Naive thymus-derived CD8-positive, alpha-beta T cell (primary cell): ENCODE data around the gene DYNLL2. TPM values are rescaled to one million over a fixed set of nuclear protein-coding genes. Genes with fewer than 3 reads are reported as not detected.
A peak's percentile ranks its signal among the peaks of the same experiment; 100 is the strongest.
"Not testable (repeated sequence)": the region's sequence is repeated elsewhere in the genome, so short reads cannot be mapped to it uniquely, and the experiment has no call there.

Experiments used
- ATAC-seq, 2 donors: fragments of 150-1000 bp; cut with Tn5 transposase in 1 of 2; sonication (Bioruptor Pico), chemical (Tn5 transposase) in 1 of 2; 1 replicate in 1 of 2; 2 replicates in 1 of 2; pipeline ENCODE4 v1.10.0; 2021; ENCODE audit warnings: mild to moderate bottlenecking in 2 of 2, moderate library complexity in 2 of 2
- POLR2A ChIA-PET: fragments of 350-600 bp; sonication (Branson Sonifier 250); formaldehyde crosslinking; loops from one replicate; lab custom pipeline; 2021; ENCODE audit warnings: antibody characterized with exemption; lab: Charles Lee
- DNase-seq, 10 donors: peaks; one replicate each; pipeline versions ENCODE4 v3.0.0 to v3.0.0-alpha.2; 2020 to 2022
- H3K27ac Mint-ChIP-seq, 10 donors: one replicate each; pipeline ENCODE4 v1.8.0; 2020 to 2022; ENCODE audit warnings: mild to moderate bottlenecking in 10 of 10, mixed read lengths in 10 of 10, moderate library complexity in 4 of 10, inconsistent platforms in 1 of 10
- H3K27me3 Mint-ChIP-seq, 5 donors: one replicate each; pipeline ENCODE4 v1.8.0; 2021 to 2022; ENCODE audit warnings: mixed read lengths in 5 of 5
- H3K36me3 Mint-ChIP-seq, 3 donors: one replicate each; pipeline ENCODE4 v1.8.0; 2020 to 2022; ENCODE audit warnings: mixed read lengths in 3 of 3, mild to moderate bottlenecking in 2 of 3, inconsistent platforms in 1 of 3
- H3K4me1 Mint-ChIP-seq, 4 donors: one replicate each; pipeline ENCODE4 v1.8.0; 2021 to 2022; ENCODE audit warnings: mixed read lengths in 4 of 4
- H3K4me3 Mint-ChIP-seq, 10 donors: one replicate each; pipeline ENCODE4 v1.8.0; 2020 to 2022; ENCODE audit warnings: mild to moderate bottlenecking in 10 of 10, mixed read lengths in 10 of 10, moderate library complexity in 6 of 10, inconsistent platforms in 1 of 10
- H3K9me3 Mint-ChIP-seq, 9 donors: one replicate each; pipeline ENCODE4 v1.8.0; 2020 to 2022; ENCODE audit warnings: mixed read lengths in 9 of 9, mild to moderate bottlenecking in 3 of 9, inconsistent platforms in 1 of 9, moderate library complexity in 1 of 9
- polyA plus RNA-seq, 3 donors: library from polyadenylated mRNA; unstranded; fragments of 300-500 nt; fragmentation: Illumina TruSeq; gene quantifications; one replicate each; pipeline ENCODE4 v1.2.3, GENCODE V29; 2021
- total RNA-seq, 8 experiments: library from RNA in 2 of 8; stranded (reverse) in 2 of 8; gene quantifications; one replicate each; pipeline ENCODE4 v1.2.3 and lab custom pipeline; 2021 to 2026

Gene DYNLL2
- 10 to 100 TPM; 35.3 to 36.5 TPM for total RNA-seq
- 1 to 10 TPM; 1.1 to 1.3 (median 1.2) TPM for polyA plus RNA-seq
- total RNA-seq (lab: John Stamatoyannopoulos, UW), result 110 to 164 (median 123) reads per million in 6 experiments

DNA sequence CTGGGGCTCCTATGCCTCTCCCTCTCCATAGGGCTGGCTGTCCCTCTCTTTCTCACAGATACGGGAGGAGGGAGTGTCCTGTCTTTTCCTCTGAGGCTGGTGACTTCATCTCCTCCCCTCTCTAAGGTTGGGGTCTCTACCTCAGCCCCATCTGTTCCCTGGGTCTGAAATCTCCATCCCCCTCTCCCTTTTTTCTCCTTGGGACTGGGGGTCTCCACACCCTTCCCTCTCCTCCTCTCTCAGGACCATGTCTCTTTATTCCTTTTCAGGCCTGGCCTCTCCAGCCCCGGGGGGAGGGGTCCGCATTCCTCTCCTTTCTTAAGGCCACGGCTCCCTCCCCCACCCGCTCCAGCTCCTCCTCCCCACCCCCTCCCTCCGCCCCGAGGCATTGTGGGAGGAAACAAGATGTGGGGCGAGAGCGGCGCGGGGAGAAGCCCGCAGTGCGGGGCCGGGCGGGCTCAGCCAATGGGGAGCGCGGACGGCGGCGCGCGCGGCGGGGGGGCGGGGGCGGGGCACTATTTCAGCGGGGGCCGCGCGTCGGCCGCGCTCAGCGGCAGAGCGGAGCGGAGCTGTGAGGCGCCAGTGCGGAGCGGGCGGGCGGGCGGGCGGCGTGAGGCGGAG, at the start of gene DYNLL2:
DYNLL2 (plus strand) TSS at position 550 of the 621 bp plus-strand sequence. CDS start 3,672 bp downstream, outside the sequence.
- peaks cover 0 to 26% (median 0%) of the 10 kb centered on the region in 3 donors for H3K36me3 Mint-ChIP-seq
- peak; percentile 78 to 94 (median 84) for DNase-seq
- no peaks in the 10 kb centered on the region for H3K9me3 Mint-ChIP-seq
- peaks cover 18 to 37% (median 34%) of the 10 kb centered on the region in 4 donors for H3K4me1 Mint-ChIP-seq
- POLR2A ChIA-PET, result interaction anchor here (0.6 to 1.7 kb wide), 6 partner anchors 17 to 1480 kb away, joined by 3 to 23 read pairs (median 3); partner anchors contain the start of genes MRPS23 and SRSF1
- no peaks in the 10 kb centered on the region for H3K27me3 Mint-ChIP-seq
- peak; percentile 78 for ATAC-seq
- H3K27ac Mint-ChIP-seq, result peak within 1 kb of the TSS; percentile 52 to 96 (median 90)
- H3K4me3 Mint-ChIP-seq, result peak within 1 kb of the TSS; percentile 80 to 97 (median 88)

DNA sequence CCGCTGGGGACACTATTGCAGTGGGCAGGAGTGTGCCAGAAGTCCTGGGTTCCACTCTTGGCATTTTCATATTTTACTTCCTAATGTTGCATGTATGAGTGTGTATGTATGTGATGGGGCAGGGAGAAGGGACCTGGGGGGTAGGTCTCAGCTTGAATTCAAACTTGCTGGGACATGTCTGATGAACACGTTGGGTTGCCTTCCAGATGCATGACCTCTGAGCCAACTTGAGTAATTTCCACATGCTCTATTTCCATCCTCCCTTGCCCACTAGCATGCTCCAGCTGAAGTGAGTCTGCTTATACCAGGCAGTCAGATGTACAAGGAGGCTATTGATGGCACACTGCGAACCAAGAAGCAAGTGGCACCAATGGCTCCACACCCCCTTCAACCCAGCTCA, 43.2 kb upstream of the DYNLL2 start:
- peaks cover 11 to 26% (median 23%) of the 10 kb centered on the region in 5 donors for H3K27me3 Mint-ChIP-seq
- H3K27ac Mint-ChIP-seq, result no peak overlapping the region
- H3K4me1 Mint-ChIP-seq, result no peaks in the 10 kb centered on the region
- peaks cover 0 to 5% (median 0%) of the 10 kb centered on the region in 9 donors for H3K9me3 Mint-ChIP-seq
- POLR2A ChIA-PET, result no interaction called here
- no peak for DNase-seq
- peaks cover 0 to 6% (median 0%) of the 10 kb centered on the region in 3 donors for H3K36me3 Mint-ChIP-seq
- no peak overlapping the region for H3K4me3 Mint-ChIP-seq
- ATAC-seq, result no peak

DNA sequence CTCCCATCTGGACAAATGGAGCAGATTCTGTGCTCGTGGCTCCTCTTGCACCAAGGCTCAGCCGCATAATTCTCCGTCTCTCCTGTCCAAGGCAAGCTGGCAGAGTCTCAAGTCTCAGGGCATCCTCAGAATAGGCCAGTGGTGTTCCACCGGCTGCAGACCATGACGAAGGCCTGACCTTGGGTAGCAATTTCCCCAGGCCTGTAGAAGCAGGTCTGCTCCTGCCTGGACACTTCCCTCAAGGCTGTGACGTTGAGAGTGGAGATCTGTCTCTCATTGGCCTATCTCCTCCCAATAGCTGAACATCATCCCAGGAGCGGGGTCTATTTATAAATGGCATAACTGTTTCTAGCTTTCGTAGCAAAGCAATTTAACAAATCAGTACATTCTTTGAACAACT, 42.8 kb upstream of the DYNLL2 start:
- no peak for ATAC-seq
- peaks cover 11 to 26% (median 23%) of the 10 kb centered on the region in 5 donors for H3K27me3 Mint-ChIP-seq

DNA sequence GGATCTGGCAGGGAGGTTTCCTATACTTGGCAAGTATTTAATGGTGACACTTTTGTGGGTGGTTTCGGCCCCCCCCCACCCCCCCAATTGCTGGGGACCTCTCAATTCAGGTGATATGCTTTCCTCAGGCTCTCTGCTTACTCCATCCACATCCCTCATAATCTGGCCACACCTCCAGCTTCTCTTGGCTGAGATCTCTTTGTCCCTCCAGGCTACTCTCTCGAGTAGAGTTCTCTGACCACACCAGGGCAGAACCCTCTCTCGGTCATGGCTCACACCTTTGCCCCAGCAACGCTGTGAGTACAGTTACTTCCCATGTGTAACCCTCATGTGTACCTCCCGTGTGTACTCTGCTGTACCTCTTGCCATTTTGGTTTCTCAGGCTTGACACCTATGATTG, 42.1 kb upstream of the DYNLL2 start:
- no peaks in the 10 kb centered on the region for H3K4me1 Mint-ChIP-seq
- peaks cover 0 to 5% (median 0%) of the 10 kb centered on the region in 9 donors for H3K9me3 Mint-ChIP-seq
- H3K36me3 Mint-ChIP-seq, result peaks cover 0 to 6% (median 0%) of the 10 kb centered on the region in 3 donors
- H3K27ac Mint-ChIP-seq, result no peak overlapping the region
- DNase-seq (no peak), ATAC-seq (no peak)
- H3K4me3 Mint-ChIP-seq, result no peak overlapping the region
- POLR2A ChIA-PET, result no interaction called here
- peaks cover 11 to 28% (median 23%) of the 10 kb centered on the region in 5 donors for H3K27me3 Mint-ChIP-seq

More for the DNA sequence above, 42.8 kb upstream of the DYNLL2 start:
- DNase-seq, result no peak
- Mint-ChIP-seq H3K4me3 (no peak overlapping the region), H3K27ac (no peak overlapping the region), H3K36me3 (peaks cover 0 to 6% (median 0%) of the 10 kb centered on the region in 3 donors), H3K4me1 (no peaks in the 10 kb centered on the region), H3K9me3 (peaks cover 0 to 5% (median 0%) of the 10 kb centered on the region in 9 donors)
- POLR2A ChIA-PET, result no interaction called here

DNA sequence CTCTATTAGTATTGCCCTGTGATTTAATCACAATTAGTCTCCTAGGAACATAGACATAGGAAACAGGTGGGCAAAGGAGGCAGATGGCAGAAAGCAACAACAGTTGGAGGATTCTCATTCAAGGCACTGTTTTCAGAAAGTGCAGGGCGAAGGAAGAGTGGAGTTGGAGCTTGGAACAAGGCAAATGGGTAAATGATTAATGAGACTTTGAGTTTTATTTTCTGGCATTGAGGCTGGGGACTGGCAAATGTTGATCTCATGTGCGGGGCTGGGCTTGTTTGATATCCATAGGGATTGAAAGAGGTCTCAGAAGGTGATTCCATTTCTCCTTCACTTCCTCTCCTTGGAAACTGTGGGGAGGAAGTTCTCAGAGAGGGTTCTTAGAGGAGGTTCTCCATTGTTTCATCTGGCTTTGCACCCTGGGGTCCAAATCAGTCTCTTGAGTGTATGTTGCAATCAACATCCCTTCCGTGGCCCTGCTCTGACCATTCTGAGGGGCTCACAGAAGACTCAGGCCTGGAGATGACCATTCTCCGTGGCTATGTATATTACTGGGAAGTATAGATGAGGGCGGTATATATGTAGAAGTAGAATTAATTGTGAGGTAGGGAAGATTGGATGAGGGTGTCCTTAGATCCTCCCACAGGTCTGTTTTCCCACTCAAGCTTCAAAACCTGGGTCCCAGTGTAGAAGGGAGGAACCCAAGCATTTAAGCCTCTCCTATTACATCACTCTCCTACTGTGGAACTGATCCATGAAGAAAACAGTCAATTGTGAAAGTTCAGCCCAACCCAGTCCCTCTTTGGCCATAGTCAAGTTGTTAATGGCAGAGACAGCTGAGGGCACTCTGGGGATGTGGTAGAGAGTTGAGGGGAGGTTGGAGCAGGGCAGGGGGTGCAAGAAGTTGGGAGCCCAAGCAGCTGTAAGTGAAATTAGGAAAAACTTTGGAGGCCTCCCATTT, 39.7 kb upstream of the DYNLL2 start:
- H3K36me3 Mint-ChIP-seq, result peaks cover 0 to 6% (median 0%) of the 10 kb centered on the region in 3 donors
- peaks cover 11 to 32% (median 27%) of the 10 kb centered on the region in 5 donors for H3K27me3 Mint-ChIP-seq
- ATAC-seq, result no peak
- no peak for DNase-seq
- no peak overlapping the region for H3K27ac Mint-ChIP-seq
- H3K4me3 Mint-ChIP-seq, result no peak overlapping the region
- peaks cover 0 to 5% (median 0%) of the 10 kb centered on the region in 9 donors for H3K9me3 Mint-ChIP-seq
- no peaks in the 10 kb centered on the region for H3K4me1 Mint-ChIP-seq
- POLR2A ChIA-PET, result no interaction called here

DNA sequence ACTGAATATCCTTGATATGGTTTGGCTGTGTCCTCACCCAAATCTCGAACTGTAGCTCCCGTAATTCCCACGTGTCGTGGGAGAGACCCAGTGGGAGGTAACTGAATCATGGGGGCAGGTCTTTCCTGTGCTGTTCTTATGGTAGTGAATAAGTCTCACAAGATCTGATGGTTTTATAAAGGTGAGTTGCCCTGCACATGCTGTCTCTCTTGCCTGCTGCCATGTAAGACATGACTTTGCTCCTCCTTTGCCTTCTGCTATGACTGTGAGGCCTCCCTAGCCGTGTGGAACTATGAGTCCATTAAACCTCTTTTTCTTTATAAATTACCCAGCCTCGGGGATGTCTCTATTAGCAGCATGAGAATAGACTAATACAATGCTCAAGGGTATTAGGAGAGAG, 39.0 kb upstream of the DYNLL2 start:
- ATAC-seq, DNase-seq, H3K4me3 Mint-ChIP-seq, H3K4me1 Mint-ChIP-seq, POLR2A ChIA-PET, H3K36me3 Mint-ChIP-seq, H3K9me3 Mint-ChIP-seq: not testable (repeated sequence)
- peaks cover 11 to 32% (median 27%) of the 10 kb centered on the region in 5 donors for H3K27me3 Mint-ChIP-seq
- peak overlapping the region in 1 of 10 donors; percentile 42 for H3K27ac Mint-ChIP-seq

DNA sequence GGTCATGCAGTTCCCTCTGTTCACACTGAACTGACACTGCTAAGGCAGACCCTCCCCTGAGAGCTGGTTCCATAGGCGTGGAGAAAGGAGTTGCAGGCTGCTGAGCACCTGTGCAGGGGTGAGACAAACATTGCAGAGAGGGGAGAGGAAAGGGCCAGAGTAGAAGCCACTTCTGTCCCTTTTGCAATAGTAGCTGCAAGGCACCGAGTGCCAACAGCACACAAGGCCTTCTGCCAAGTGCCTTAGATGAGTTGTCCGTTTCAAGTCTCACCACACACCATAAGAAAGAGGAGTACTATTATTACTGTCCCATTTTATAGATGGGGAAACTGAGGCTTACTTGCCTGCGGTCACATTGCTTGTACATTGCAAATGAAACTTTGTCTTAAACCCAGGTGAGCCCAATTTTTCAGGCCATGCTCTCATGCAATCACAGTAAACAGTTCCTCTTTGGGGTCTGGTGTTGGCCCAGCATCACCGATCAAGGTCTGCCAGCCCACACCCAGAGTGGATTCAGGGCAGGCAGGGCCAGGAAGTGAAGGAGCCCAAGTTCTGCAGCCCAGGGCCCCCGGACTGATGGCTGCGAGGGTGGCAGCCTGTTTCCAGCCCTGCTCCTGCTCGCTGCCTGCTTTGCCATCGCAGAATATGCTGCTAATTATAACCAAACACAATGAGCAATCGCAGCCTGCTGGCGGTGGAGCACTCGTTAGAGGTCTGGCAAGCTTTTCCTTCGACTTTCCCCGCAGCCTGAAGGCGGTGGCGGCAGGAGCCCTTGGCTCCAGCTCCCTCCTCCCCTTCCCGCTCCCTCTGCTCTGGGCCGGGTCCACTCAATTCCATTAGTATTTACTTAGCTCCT, 36.8 kb upstream of the DYNLL2 start:
- H3K27ac Mint-ChIP-seq, result no peak overlapping the region
- H3K36me3 Mint-ChIP-seq, result peaks cover 0 to 6% (median 0%) of the 10 kb centered on the region in 3 donors
- peaks cover 0 to 5% (median 0%) of the 10 kb centered on the region in 9 donors for H3K9me3 Mint-ChIP-seq
- POLR2A ChIA-PET, result interaction anchor here (0.6 kb wide), 1 partner anchor 17 kb away, joined by 4 read pairs; no protein-coding TSS in a partner anchor
- peaks cover 0 to 2% (median 0%) of the 10 kb centered on the region in 4 donors for H3K4me1 Mint-ChIP-seq
- ATAC-seq (no peak), DNase-seq (no peak)
- H3K27me3 Mint-ChIP-seq, result peaks cover 8 to 32% (median 23%) of the 10 kb centered on the region in 5 donors
- H3K4me3 Mint-ChIP-seq, result no peak overlapping the region

DNA sequence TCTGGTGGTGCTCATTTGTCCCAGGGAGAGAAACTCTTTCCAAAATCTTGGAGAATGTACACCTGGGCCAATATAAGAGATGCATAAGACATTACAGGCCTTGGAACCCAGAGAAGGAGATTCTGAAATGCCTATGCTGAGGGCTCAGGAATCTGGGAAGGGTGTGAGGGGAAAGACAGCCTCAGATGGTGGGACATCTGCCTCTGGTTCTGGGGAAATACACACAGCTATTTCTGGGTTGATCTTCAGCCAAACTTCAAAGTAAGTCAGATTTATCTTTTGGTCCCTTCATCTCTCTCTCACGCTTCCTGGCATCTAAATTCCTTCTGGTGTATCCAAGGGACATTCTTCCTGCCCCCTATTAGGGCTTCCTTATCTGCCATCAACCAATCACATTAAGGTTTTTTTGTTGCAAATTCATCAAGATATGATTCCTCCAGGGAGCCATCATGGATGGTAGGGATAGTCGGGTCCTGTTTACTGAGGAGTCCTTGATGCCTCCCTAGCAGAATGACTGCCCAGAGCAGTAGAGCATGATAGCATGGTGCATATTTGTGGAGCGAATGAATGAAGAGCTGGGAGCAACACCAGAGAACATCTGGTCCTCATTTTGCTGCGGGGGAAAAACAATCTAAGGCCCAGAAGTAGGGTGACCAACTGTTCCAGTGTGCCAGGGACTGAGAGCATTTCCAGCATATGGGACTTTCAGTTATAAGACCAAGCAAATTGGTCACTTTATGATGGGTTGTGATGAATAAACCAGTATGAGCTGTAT, 35.7 kb upstream of the DYNLL2 start:
- no peak overlapping the region for H3K27ac Mint-ChIP-seq

DNA sequence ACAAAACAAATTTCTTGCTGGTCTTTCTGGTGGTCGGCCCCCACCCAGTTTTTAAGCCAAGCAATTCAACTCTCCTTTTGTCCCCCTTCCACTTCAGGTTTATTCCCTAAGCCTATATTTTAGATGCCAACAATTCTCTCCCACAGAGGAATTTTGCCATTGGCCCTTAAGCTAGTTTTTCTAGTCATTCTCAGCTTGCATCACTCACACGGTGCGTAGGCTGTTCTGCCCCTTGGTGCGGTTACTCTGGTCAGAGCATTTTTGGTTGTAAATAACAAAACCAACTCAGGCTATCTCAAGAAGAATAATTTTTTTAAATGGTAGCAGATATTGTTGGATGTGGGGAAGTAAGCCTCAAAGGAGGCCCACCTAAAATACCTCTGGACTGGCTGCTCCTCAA, 33.7 kb upstream of the DYNLL2 start:
- Mint-ChIP-seq H3K9me3 (peaks cover 0 to under 1% (median 0%) of the 10 kb centered on the region in 9 donors), H3K27me3 (peaks cover under 1 to 12% (median 9%) of the 10 kb centered on the region in 5 donors), H3K4me1 (peaks cover 4 to 9% (median 8%) of the 10 kb centered on the region in 4 donors), H3K27ac (no peak overlapping the region), H3K4me3 (no peak overlapping the region), H3K36me3 (no peaks in the 10 kb centered on the region)
- ATAC-seq (no peak), DNase-seq (no peak)
- POLR2A ChIA-PET, result no interaction called here

More for the DNA sequence above, 35.7 kb upstream of the DYNLL2 start:
- Mint-ChIP-seq H3K4me3 (no peak overlapping the region), H3K9me3 (peaks cover 0 to 5% (median 0%) of the 10 kb centered on the region in 9 donors), H3K36me3 (peaks cover 0 to 6% (median 0%) of the 10 kb centered on the region in 3 donors), H3K27me3 (peaks cover 6 to 32% (median 20%) of the 10 kb centered on the region in 5 donors), H3K4me1 (peaks cover 0 to 3% (median under 1%) of the 10 kb centered on the region in 4 donors)
- ATAC-seq (no peak), DNase-seq (no peak)
- POLR2A ChIA-PET, result interaction anchor here (0.6 kb wide), 1 partner anchor 16 kb away, joined by 4 read pairs; no protein-coding TSS in a partner anchor

DNA sequence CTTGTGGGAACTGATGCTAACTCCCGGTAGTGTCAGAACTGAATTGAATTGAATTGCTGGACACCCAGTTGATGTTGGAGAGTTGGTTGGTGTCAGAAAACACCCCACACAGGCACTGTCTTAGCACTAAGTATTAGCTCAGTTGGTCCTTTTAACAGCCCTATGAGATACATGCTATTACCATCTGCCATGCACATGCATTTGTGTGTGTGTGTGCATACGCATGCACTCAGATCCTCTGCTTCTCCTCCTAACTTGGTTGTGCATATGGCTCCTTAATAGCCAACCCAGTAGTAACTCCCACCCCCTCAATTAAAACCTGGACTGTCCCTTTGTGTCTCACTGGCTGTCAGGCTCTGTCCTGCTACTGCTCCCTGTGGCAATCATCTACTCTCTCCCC, 32.3 kb upstream of the DYNLL2 start:
- Mint-ChIP-seq H3K9me3 (no peaks in the 10 kb centered on the region), H3K4me1 (peaks cover 4 to 9% (median 8%) of the 10 kb centered on the region in 4 donors), H3K27me3 (peaks cover 3 to 10% (median 9%) of the 10 kb centered on the region in 5 donors), H3K36me3 (no peaks in the 10 kb centered on the region), H3K27ac (no peak overlapping the region), H3K4me3 (no peak overlapping the region)
- DNase-seq (no peak), ATAC-seq (no peak)
- POLR2A ChIA-PET, result no interaction called here

DNA sequence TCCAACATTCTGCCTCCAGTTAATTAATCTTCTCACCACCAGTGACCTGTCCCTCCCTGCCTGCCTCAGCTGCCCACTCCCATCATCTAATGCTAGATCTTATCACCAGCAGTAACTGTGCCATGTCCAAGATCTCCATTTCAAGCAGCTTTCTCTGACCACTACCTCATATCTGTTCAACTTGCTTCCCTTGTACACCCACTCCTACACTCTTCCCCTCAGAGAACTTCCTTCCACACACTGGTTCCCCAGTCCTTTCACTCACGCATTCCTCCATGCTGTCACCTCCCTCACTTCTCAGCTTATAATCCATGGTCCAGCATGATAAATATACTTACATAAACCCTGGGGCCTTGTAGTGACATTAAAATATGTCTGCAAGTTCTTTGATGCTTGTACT, 31.8 kb upstream of the DYNLL2 start:
- POLR2A ChIA-PET, result no interaction called here
- peaks cover 3 to 9% (median 7%) of the 10 kb centered on the region in 5 donors for H3K27me3 Mint-ChIP-seq
- ATAC-seq (no peak), DNase-seq (no peak)
- H3K36me3 Mint-ChIP-seq, result no peaks in the 10 kb centered on the region
- peaks cover 4 to 9% (median 8%) of the 10 kb centered on the region in 4 donors for H3K4me1 Mint-ChIP-seq
- no peaks in the 10 kb centered on the region for H3K9me3 Mint-ChIP-seq
- no peak overlapping the region for H3K4me3 Mint-ChIP-seq
- H3K27ac Mint-ChIP-seq, result no peak overlapping the region
